22Rv1 (cell line): ENCODE results near the gene ARMC12.
"Not testable (repeated sequence)": the region's sequence is repeated elsewhere in the genome, so short reads cannot be mapped to it uniquely, and the experiment has no call there.

Experiments used
- CTCF ChIP-seq: fragments of 450-650 bp; IDR thresholded peaks from 2 replicates; pipeline ENCODE4 v1.5.1; 2017; ENCODE audit warnings: mild to moderate bottlenecking
- ZFX ChIP-seq: fragments of 450-650 bp; IDR thresholded peaks from 2 replicates; pipeline ENCODE4 v1.6.1; 2017; ENCODE audit warnings: antibody characterized with exemption, borderline replicate concordance

GRCh38 chr6:35698430-35698829, 38.4 kb upstream of the ARMC12 start:
- TF ChIP-seq CTCF, ZFX: not testable (repeated sequence)
